ENCODE data around the gene SLC9A5.

DNA sequence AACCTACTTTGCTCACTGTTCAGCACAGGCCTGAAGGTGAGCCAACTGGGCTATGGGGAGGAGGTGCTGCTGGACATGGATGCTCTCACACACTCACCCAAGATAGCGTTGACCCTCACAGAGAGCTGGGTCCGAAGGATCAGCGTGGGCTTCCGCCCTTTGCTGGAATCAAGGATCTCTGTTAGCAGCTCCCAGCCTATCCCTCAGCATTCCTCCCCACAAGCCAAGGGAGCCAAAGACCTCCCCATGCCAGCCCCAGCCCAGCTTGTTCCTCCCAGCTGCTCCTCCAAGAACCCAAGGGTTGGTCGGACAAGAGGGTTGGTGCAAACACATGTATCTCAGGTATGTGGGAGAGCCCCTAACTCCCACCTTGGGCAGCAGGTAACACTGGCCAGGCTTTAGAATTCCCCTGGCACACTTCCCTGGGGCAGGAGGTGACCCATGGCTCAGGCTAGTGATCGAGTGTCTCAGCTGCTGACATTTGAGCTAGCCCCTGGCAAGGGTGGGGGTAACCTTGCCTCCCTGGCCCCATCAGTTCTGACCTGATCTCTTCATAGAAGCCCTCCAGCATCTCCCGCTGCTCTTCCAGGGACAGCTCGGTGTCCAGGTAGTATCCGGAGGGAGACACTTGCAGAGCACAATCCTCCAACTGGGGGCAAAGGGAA lies 9.8 kb upstream of the SLC9A5 start:
- TF ChIP-seq, protein P1, sequence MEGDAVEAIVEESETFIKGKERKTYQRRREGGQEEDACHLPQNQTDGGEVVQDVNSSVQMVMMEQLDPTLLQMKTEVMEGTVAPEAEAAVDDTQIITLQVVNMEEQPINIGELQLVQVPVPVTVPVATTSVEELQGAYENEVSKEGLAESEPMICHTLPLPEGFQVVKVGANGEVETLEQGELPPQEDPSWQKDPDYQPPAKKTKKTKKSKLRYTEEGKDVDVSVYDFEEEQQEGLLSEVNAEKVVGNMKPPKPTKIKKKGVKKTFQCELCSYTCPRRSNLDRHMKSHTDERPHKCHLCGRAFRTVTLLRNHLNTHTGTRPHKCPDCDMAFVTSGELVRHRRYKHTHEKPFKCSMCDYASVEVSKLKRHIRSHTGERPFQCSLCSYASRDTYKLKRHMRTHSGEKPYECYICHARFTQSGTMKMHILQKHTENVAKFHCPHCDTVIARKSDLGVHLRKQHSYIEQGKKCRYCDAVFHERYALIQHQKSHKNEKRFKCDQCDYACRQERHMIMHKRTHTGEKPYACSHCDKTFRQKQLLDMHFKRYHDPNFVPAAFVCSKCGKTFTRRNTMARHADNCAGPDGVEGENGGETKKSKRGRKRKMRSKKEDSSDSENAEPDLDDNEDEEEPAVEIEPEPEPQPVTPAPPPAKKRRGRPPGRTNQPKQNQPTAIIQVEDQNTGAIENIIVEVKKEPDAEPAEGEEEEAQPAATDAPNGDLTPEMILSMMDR (conservative IDR thresholded peaks at IDR 0.05; ENCODE audit: low read depth in 2 of 2), result no peak
- TF ChIP-seq JUNB (IDR thresholded peaks at IDR 0.05; ENCODE audit: unreplicated experiment) (no peak), EZH2 (IDR thresholded peaks at IDR 0.05; ENCODE audit: low read depth, unreplicated experiment) (no peak), POLR2AphosphoS5 (IDR thresholded peaks at IDR 0.05; ENCODE audit: low read depth) (no peak), ZNF331 (CRISPR knock-in tag; IDR thresholded peaks at IDR 0.05; ENCODE audit: low read depth) (no peak)
- TF ChIP-seq, protein P2, sequence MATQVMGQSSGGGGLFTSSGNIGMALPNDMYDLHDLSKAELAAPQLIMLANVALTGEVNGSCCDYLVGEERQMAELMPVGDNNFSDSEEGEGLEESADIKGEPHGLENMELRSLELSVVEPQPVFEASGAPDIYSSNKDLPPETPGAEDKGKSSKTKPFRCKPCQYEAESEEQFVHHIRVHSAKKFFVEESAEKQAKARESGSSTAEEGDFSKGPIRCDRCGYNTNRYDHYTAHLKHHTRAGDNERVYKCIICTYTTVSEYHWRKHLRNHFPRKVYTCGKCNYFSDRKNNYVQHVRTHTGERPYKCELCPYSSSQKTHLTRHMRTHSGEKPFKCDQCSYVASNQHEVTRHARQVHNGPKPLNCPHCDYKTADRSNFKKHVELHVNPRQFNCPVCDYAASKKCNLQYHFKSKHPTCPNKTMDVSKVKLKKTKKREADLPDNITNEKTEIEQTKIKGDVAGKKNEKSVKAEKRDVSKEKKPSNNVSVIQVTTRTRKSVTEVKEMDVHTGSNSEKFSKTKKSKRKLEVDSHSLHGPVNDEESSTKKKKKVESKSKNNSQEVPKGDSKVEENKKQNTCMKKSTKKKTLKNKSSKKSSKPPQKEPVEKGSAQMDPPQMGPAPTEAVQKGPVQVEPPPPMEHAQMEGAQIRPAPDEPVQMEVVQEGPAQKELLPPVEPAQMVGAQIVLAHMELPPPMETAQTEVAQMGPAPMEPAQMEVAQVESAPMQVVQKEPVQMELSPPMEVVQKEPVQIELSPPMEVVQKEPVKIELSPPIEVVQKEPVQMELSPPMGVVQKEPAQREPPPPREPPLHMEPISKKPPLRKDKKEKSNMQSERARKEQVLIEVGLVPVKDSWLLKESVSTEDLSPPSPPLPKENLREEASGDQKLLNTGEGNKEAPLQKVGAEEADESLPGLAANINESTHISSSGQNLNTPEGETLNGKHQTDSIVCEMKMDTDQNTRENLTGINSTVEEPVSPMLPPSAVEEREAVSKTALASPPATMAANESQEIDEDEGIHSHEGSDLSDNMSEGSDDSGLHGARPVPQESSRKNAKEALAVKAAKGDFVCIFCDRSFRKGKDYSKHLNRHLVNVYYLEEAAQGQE (IDR thresholded peaks at IDR 0.05; ENCODE audit: unreplicated experiment), result no peak
